ENCODE measurements around the gene CNOT11.
"Not testable (repeated sequence)": the region's sequence is repeated elsewhere in the genome, so short reads cannot be mapped to it uniquely, and the experiment has no call there.

The CNOT11 gene

DNA sequence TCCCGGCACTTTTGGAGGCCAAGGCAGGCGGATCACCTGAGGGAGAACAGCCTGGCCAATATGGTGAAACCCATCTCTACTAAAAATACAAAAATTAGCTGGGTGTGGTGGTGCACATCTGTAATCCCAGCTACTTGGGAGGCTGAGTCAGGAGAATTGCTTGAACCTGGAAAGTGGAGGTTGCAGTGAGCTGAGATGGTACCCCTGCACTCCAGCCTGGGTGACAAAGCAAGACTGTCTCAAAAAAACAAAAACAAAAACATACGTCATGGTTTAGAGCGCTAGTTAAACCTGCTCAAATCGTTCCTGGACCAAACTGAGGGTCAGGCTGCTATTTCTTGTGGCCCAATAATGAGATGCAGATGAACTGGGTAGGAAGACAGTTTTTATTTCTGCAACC is 7.2 kb upstream of the CNOT11 start:
- not testable (repeated sequence) for DNase-seq (ENCODE audit: low read depth)

DNA sequence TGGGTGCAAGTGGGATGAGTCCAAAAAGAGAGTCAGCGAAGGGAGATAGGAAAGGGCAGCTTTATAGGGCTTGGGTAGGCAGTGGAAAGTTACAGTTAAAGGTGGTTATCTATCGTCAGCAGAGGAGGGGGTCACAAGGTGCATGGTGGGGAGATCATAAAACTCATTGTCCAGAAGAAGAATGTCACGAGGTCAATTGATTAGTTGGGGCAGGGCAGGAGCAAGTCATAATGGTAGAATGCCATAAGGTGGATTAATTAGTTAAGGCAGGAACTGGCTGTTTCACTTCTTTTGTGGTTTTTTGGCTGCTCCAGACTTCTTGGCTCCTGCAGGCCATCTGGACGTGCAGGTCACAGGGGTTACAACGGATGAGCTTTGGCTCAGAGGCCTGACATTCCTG is 3.9 kb upstream of the CNOT11 start:
- DNase-seq (ENCODE audit: low read depth) = not testable (repeated sequence)

DNA sequence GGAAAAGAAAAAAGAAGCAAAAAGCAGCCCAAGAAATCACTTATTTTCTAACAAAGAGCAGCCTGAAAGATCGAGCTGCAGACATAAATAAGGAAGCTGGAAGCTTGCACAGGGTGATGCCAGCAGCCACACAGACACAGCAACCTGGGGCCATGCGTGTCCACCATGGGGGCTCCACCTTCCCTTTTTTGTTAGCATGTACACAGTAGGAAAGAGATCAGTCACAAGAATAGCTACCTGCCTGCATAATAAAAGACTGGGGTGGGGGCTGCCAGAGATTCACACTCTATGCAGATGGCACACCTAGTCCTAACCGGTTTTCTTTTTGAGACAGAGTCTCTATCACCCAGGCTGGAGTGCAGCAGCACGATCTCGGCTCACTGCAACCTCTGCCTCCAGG is 2.9 kb upstream of the CNOT11 start:
- DNase-seq (ENCODE audit: low read depth) = no peak

DNA sequence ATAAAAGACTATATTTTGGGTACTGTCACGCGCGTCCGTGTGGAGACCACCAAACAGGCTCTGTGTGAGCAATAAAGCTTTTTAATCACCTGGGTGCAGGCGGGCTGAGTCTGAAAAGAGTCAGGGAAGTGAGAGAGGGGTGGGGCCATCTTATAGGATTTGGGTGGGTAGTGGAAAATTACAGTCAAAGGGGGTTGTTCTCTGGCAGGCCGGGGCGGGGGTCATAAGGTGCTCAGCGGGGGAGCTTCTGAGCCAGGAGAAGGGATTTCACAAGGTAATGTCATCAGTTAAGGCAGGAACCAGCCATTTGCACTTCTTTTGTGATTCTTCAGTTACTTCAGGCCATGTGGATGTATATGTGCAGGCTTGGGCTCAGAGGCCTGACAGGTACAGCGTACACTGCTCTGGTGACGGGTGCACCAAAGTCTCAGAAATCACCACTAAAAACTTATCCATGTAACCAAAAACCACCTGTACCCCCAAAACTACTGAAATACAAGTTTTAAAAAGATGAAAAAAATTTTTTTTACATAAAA is 1.4 kb upstream of the CNOT11 start:
- DNase-seq (ENCODE audit: low read depth) = not testable (repeated sequence)

DNA sequence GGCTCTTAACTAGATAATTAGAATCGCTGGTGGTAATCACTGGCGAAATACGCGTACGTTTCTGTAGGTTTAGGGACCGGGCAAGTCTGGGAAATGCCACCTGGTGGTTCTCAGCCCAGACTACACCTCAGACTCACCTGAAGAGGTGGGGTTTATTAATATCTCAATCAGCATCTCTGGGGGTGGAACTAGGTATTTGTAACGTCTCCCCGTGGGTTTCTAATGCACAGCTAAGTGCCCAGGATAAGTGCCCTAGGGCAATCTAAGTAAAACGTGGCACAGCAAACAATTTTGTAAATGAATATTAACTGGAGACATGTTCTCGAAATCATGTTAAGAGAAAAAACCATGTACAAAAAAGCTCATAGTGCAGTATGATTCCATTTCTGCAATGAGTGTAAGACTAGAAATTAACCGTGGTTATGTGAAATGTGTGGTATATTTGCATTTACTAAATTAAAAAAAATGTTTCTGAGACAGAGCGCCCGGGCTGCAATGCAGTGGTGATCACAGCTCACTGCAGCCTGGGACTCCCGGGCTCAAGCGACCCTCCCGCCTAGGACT is 760 bp upstream of the CNOT11 start:
- DNase-seq (ENCODE audit: low read depth) = no peak

DNA sequence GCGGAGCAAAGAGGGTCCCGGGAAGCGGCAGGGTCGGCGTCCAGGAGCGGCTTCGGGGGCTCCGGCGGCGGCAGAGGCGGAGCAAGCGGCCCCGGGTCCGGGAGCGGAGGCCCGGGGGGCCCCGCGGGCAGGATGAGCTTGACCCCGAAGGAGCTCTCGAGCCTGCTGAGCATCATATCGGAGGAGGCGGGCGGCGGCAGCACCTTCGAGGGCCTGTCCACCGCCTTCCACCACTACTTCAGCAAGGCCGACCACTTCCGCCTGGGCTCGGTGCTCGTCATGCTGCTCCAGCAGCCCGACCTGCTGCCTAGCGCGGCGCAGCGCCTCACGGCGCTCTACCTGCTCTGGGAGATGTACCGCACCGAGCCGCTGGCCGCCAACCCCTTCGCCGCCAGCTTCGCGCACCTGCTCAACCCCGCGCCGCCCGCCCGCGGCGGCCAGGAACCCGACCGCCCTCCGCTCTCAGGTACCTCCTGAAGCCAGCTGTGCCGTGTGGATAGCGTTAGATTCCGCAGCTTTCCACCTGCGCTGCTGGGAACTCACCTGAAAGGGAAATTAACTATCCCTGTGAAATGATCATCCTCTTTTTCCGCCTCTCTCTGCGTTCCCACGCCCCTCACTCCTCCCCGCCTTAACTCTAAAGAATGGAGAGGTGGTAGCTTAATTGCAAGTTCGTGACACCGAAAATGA is 472 bp downstream of the CNOT11 start:
- peak; percentile 25 for DNase-seq (ENCODE audit: low read depth)

DNA sequence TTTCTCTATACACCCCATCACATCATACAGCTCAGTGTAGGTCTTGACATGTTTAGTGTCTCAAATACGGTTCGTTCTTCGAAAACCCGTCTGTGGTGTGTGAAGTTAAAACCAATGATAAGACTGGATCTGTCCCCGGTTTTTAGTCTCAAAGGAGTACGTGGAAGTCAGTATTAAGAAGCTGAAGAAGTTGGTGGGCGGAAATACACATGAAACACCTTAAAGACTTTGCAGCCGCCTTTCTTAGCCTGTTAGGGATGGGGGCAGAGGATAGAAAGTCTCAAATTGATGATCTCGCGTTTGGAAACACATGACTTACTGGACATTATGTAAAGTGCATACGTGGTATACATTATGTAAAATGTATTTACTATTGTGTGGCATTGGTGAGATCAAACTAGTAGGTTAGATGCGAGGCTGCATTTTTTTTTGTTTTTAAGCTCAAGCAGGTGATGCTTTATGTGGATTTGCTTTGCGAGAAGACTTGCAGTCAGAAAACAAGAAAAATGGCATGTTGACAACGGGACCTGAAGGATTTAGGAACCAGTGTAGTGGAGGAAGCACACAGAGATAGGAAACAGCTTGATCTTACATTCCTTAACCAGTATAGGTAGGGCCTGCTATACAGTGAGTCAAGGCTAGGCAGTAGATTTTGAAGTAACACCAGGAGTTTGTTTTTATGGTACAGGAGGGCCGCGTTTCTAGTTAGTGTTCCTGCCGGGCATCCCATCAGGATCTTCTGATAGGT is 1.2 kb downstream of the CNOT11 start:
- no peak for DNase-seq (ENCODE audit: low read depth)

DNA sequence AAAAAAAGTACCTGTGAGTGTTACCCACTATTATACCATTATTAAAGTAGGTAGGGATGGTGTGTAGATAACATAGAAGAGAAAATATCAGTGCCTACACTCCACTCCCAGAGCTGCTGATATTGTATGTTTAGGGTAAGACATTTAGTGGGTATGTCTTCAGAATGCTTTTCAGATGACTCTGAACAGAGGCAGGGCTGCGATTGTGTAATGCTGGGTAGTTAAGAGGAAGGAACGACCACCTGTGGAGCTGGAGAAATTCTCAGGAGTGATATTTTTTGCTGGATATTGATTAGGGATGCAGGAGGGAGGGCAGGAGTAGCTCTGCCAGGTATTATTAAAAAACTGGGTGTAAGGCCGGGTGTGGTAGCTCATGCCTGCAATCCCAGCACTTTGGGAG is 2.8 kb downstream of the CNOT11 start:
- no peak for DNase-seq (ENCODE audit: low read depth)

DNA sequence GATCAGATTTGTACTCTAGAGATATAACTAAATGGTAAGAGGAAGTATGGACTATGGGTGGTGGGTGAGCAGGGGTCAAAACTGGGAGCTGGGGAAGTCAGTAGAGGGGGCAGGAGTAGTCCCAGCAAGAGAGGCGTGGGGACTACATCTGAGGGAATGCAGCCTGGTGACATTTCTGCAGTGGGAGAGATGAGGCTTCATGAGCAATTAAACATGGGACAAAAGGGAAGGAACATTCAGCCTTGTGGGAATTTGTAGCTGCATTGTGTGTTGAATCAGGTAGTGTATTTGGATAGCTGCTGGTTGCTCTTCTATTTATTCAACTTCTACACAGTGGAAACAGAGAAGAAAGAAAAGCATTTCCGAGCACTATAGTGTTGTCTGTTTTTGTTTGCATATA is 3.6 kb downstream of the CNOT11 start:
- no peak for DNase-seq (ENCODE audit: low read depth)

DNA sequence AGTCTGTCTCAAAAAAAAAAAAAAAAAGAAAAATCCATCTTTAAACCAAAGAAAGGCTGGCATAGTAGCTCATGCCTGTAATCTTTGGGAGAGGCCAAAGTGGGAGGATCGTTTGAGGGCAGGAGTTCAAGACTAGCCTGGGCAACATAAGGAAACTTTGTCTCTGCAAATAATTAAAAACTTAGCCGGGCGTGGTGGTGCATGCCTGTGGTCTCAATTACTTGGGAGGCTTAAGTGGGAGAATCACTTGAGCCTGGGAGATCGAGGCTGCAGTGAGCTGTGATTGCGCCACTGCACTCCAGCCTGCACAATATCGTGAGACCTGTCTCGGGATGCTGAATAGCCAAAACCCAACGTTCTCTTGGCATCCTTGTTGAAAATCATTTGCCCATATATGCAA is 6.1 kb downstream of the CNOT11 start:
- no peak for DNase-seq (ENCODE audit: low read depth)

DNA sequence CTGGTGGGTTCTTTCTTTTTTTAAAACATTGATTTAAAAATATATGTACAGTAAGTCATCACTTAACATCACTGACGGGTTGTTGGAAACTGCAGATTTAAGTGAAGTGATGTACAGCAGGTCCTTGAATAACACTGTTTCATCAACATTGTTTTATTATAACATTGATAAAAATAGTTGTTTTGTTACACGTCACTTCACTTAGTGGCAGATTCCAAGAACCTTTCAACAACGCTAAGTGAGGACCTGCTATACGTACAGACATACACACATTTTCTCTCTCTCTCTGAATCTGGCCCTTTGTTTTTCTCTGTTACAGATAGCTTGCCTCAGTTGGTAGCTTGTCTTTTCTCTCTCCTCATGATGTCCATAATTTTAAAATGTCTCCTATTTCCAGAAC is 9.5 kb downstream of the CNOT11 start:
- no peak for DNase-seq (ENCODE audit: low read depth)

DNA sequence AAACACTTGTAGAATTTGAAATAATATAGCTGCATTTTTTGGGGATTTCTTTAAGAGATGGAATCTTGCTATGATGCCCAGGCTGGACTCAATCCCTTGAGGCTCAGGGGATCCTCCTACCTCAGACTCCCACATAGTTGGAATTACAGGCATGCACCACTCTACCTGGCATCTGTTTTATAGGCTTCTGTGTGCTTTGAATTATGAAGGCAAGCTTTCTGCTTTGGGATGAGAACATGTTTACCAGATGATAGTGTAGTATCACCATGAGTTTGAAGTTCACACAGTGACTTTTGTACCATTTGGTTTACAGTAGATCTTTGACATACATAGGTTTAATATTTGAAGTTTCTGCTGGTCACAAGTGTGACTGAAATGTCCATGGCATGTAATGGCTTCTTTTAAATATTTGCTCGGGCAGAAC is 10.7 kb downstream of the CNOT11 start:
- no peak for DNase-seq (ENCODE audit: low read depth)

DNA sequence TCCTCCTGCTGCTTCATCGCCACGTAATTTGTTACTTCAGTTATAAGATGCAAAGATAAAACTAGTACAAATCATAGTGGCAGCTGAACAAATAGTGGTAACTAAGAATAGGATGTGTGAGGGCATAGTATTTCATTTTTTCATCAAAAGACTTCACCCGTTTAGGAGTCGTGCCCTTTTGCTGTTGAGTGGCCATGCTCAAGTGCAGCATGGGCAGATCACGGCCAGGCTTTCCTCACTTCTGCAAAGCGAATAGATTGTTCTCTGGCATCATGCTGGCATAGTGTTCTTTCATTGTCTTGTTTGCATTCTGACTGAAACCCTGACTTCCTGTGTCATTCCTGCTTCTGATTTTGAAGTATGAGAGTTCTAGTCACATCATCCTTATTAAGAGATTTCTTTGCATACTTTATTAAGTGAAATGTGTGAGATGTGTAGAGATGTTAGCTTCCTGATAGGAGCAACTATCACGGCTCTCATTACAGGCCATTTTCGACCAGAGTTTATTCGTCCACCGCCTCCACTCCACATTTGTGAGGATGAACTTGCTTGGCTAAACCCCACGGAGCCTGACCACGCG is 11.8 kb downstream of the CNOT11 start:
- no peak for DNase-seq (ENCODE audit: low read depth)

DNA sequence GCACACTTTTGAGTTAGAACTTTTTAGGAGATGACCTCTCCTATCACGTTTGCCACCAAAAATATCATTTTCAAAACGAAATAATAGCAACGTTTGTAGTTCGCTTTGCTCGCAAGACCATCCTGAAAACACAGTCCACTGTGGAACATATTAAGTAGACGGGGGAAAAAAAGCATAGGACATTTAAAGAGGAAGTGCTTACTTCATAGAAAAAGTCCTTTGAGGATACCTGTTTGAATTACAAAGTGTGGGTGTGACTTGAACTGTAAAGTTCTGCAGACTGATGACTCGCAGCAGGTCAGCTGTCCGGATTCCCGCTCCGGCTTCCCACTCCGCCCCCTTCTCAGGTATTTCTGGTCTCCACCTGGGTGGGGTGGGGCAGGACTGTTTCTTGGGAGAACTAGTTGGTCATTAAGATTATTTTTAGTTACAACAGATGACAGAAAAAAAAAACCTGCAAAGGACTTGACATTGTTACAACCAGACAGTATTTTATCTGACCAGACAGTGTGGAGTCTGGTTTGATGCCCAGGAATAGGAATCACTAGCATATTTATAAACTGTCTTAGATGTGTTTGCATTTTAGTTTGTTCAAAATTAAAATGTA is 13.3 kb downstream of the CNOT11 start:
- no peak for DNase-seq (ENCODE audit: low read depth)

DNA sequence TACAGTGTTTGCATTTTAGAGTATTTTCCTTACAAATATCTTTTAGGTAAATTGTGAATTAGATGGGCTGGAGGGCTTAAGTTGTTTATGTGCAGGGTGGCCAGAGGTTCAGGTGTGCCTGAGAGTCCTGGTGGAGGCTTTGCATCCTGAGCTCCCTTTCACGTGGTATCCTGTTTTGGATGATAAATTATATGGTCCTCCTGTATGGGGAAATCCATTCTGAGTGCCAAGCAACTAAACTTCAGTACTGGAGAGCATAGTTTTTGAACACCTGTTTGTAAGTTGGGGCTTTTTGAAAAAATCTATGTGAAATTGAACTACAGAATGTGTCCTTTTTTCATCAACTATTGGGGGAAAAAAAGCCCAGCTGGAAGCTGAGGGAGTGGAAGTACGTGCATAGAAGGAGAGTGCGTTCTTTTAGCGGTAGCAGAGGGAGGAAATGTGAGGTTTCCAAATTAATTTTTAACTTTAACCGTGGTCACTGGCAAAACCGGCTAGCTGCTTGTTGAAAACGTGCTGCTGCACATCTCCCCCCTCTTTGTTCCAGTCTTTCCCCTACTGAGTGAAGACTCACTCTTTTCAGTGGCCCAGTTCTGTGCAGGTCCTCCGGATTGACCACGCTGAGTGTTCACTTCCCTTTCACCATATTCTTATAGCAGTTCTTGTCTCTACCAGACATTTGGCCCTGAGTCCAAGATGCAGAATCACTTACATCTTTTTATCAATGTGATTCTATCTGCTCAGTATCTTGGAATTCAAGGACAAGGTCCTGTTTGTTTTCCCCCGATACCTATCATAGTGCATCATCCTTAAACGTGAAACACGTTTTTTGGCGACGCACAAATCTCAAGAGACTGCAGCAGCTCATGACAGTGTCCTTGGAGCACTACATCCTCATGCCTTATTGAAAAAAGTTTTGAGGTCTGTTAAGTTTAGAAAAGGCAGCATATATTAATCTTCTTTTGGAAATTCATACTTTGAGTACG is 15.3 kb downstream of the CNOT11 start:
- DNase-seq (ENCODE audit: low read depth) = no peak

DNA sequence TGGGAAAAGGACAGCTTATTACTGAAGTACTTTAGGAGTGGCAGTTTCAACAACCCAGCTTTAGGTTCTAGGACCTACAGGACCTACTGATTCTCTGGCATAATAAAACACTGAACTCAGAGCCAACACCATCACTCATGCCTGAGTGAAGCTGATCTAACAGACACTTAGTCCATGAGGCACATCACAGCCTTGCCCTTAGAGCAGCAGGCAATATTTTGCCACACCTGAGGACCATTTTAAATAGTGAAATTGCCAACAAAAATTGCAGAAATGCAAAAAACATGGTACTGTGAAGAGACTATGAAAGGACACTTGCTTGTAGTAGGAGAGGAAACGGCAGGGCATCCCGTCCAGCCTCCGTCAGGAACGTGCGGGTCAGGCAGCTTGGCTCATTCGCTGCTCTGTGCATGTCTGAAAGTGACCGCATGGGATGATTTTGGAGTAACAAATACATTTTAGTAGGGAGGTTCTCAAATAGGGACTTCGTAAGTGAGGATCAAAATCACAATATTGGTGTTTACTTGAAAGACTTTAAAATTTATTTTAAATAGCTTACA is 18.1 kb downstream of the CNOT11 start:
- no peak for DNase-seq (ENCODE audit: low read depth)

DNA sequence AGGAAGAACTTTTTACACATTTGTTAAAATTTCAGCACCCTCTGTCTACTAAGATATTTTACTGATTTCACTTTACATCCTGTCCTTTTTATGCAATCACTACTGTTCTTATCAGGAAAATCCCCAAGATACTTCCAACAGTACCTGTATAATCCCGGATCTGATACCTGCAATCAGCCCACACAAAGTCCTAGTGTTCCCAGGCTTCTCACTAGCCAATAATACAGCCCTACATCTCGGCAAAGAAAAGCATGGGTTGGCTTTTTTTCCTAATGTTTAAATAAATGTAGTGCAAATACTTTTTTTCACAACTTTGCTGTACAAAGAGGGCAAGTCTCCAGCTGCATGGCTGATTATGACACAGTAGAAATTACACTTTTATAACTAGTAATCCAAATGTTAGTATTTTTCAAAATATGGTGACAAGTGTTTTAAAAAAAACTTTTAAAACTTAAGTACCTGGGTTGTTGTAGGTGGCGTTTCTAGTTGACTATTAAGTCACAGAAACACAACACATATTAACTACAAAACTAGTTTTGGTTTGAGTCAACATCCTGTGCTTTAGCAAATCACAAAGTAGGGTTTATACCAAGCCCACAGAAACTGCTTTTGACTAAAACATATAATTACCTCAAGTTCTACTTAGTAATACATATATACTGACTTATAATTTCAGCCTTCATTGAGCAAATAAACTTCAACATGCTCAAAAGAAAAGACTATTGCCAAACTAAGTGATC is 19.5 kb downstream of the CNOT11 start:
- DNase-seq (ENCODE audit: low read depth) = no peak

DNA sequence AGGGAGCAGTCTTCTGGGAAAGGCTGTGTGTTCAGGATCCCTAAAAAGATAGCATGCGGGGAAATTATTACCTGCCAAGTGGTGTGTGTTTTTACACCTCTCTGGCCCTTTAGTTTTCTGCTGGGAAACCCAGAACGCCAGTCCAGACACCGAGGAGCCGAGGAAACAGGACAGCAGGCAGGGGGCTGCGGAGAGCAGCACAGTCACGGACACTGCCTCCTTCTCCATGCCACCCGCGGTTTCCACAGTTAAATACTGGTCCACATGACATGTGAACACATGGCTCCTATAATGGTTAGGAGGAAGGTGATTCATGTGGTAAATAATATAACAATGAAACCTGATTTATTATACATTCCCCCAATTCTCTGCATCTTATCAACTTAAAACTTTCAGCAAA is 20.4 kb downstream of the CNOT11 start:
- no peak for DNase-seq (ENCODE audit: low read depth)

DNA sequence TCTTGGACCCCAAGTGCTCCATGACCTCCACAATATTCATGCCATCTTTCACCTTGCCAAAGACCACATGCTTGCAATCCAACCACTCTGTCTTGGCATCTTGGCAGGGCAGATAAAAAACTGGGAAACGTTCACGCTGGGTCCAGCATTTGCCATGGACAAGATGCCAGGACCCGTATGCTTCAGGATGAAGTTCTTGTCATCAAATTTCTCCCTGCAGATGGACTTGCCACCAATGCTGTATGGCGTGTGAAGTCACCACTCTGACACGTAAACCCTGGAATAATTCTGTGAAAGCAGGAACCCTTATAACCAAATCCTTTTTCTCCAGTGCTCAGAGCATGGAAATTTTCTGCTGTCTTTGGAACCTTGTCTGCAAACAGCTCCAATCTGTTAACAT is 21.5 kb downstream of the CNOT11 start:
- DNase-seq (ENCODE audit: low read depth) = no peak

DNA sequence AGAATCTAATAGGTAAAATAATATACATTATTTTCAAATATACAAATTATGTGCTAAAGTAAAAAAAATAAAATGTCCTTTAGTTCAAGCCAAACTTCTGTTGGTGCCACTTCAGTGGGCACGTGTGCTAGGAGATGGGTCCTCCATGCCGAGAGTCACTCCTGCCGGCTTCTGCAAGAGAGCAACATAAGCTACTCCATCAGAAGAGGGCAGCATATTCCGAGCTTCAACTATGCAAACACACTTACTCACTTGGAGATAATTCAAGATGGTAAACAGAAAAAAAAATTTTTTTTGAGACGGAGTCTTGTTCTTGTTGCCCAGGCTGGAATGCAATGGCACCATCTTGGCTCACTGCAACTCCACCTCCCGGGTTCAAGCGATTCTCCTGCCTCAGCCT is 24.4 kb downstream of the CNOT11 start:
- no peak for DNase-seq (ENCODE audit: low read depth)

Measured in stimulated activated CD8-positive, alpha-beta memory T cell treated with anti-CD3 and anti-CD28 coated beads, Interleukin-15, amount 100 ng/mL, for 24 hours (primary cell).